Brain microvascular endothelial cell (primary cell): ENCODE measurements around the gene HBE1.
A peak's percentile ranks its signal among the peaks of the same experiment; 100 is the strongest.
"Not testable (repeated sequence)": the region's sequence is repeated elsewhere in the genome, so short reads cannot be mapped to it uniquely, and the experiment has no call there.

Source experiments
- DNase-seq: peaks from one replicate; pipeline ENCODE4 v3.0.0-alpha.2; 2020
- H3K27ac ChIP-seq: fragments of 250-450 bp; sonication (Bioruptor Pico); 2 replicates; pipeline ENCODE4 v1.5.1; 2020; ENCODE audit warnings: mild to moderate bottlenecking, moderate library complexity
- H3K27me3 ChIP-seq: fragments of 250-450 bp; sonication (Bioruptor Pico); replicated peaks from 2 replicates; pipeline ENCODE4 v1.5.1; 2020; ENCODE audit warnings: mild to moderate bottlenecking
- H3K36me3 ChIP-seq: fragments of 250-450 bp; sonication (Bioruptor Pico); replicated peaks from 2 replicates; pipeline ENCODE4 v1.5.1; 2020; ENCODE audit warnings: mild to moderate bottlenecking
- H3K4me3 ChIP-seq: 2 replicates; pipeline ENCODE4 v1.5.1; 2011; ENCODE audit warnings: low read depth, mild to moderate bottlenecking, control low read depth, low read length, moderate library complexity
- CTCF ChIP-seq: IDR thresholded peaks from 2 replicates; pipeline ENCODE4 v1.5.1; 2011; ENCODE audit warnings: low read depth, mild to moderate bottlenecking, moderate library complexity, low read length, control low read depth, inconsistent platforms; ENCODE audit errors: missing control alignments
- in situ Hi-C: cut with HindIII; loops from 2 replicates; pipeline ENCODE4 v1.10.0; 2017; ENCODE audit warnings: low sequenced_read_pairs, low pct_ligation_motif_present

HBE1 gene

DNA sequence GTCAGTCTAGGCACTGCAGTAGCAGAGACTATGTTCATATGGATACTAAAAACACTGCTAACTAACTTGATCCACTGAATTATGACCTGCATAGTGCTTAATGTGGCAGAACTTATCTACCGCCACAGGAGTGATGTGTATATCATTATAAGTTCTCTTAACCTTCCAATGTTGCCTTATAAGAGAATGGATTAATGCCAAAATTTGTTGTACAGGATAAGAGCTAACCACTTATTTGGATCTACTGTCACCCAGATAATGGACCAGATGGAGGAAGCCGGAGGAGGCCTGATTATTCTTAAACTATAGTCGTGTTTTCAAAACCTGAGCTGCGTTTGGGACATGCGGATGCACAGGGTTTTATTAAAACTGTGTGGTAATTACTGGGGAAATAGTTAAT lies 33.9 kb upstream of the HBE1 start:
- no peaks in the 10 kb centered on the region for H3K27me3 ChIP-seq
- DNase-seq, result no peak
- H3K4me3 ChIP-seq, result no peak overlapping the region
- TF ChIP-seq CTCF, result no peak
- no peaks in the 10 kb centered on the region for H3K36me3 ChIP-seq
- in situ Hi-C loops, result no loop called here
- no peak overlapping the region for H3K27ac ChIP-seq

DNA sequence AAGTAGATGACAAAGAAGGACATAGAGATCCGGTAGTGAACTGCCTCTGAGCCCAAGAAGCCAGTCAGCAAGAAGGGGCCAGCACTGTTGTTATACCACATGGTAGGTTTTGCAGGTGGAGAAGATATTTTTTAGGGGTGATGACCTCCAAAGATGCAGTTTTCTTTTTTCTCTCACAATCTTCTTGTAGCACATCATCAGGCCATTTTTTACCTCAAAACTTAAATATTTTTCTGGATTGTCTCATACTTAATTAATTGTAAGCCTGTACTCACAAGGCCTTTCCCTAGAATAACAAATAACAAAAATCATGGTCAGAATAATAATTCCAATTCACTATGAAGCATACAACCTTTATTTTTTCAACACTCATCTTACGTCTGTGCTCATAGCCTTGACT lies 32.1 kb upstream of the HBE1 start, which contains the start of gene OR51B4:
Gene OR51B4 (minus strand): TSS at position 101 of the 400 bp plus-strand sequence. CDS start 0 bp downstream, at position 101.
- Histone ChIP-seq H3K27ac (no peak within 1 kb of the TSS), H3K27me3 (no peaks in the 10 kb centered on the region), H3K36me3 (no peaks in the 10 kb centered on the region), H3K4me3 (no peak within 1 kb of the TSS)
- in situ Hi-C loops, result no loop called here
- DNase-seq, result no peak
- no peak for TF ChIP-seq CTCF

DNA sequence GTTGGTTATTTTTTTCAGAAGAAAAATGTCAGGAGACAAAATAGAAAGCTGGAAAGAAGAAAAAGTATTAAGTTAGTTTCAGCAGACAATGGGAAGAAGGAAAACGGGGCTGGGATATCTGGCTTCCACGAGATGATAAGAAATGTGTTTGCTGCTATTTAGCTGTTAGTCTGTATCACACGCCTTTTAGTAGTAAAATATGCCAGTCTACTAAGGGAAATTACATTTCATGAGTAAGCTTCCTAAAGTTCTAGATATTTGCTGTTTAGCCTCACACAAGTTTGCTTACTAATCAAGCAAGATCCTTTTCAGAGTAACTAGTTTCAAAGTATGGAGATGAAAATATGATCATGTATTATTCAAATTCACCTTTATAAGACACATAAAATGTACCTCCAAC lies 30.5 kb upstream of the HBE1 start:
- in situ Hi-C loops, result no loop called here
- Histone ChIP-seq H3K27ac (no peak overlapping the region), H3K36me3 (no peaks in the 10 kb centered on the region), H3K27me3 (no peaks in the 10 kb centered on the region), H3K4me3 (no peak overlapping the region)
- DNase-seq, result no peak
- no peak for TF ChIP-seq CTCF

GRCh38 chr11:5298451-5298850 lies 28.7 kb upstream of the HBE1 start:
- no peak for TF ChIP-seq CTCF
- H3K4me3 ChIP-seq, result no peak overlapping the region
- H3K27me3 ChIP-seq, result no peaks in the 10 kb centered on the region
- in situ Hi-C loops, result no loop called here
- no peak for DNase-seq
- H3K27ac ChIP-seq, result no peak overlapping the region
- H3K36me3 ChIP-seq, result no peaks in the 10 kb centered on the region

GRCh38 chr11:5297721-5298323 lies 28.1 kb upstream of the HBE1 start:
- peak; percentile 27 for DNase-seq
- H3K27me3 ChIP-seq, result no peaks in the 10 kb centered on the region
- H3K4me3 ChIP-seq, result no peak overlapping the region
- in situ Hi-C loops, result no loop called here
- H3K27ac ChIP-seq, result no peak overlapping the region
- TF ChIP-seq CTCF, result no peak
- no peaks in the 10 kb centered on the region for H3K36me3 ChIP-seq

DNA sequence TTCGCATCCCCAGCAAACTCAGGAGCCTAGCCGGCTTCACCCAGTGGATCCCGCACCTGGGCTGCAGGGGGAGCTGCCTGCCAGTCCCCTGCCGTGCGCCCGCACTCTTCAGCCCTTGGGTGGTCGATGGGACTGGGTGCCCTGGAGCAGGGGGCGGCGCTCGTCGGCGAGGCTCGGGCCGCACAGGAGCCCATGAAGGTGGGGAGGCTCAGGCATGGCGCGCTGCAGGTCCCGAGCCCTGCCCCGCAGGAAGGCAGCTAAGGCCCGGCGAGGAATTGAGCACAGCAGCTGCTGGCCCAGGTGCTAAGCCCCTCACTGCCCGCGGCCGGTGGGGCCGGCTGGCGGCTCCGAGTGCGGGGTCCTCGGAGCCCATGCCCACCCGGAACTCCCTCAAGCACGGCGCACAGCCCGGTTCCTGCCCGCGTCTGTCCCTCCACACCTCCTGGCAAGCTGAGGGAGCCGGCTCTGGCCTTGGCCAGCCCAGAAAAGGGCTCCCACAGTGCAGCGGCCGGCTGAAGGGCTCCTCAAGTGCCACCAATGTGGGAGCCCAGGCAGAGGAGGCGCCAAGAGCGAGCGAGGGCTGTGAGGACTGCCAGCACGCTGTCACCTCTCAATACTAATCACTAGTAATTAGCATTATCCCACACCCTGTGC lies 24.7 kb upstream of the HBE1 start:
- in situ Hi-C loops, result not testable (repeated sequence)

More for the DNA sequence above, 24.7 kb upstream of the HBE1 start:
- not testable (repeated sequence) for H3K4me3 ChIP-seq, H3K27me3 ChIP-seq, DNase-seq, H3K36me3 ChIP-seq, H3K27ac ChIP-seq
